A549 (cell line): Measurements from ENCODE around the gene CHEK1.

Experiments used
- ESRRA ChIP-seq: fragments of 150-350 bp; IDR thresholded peaks from 2 replicates; pipeline ENCODE4 v1.6.1; 2014; ENCODE audit warnings: mild to moderate bottlenecking, low read length, borderline replicate concordance
- FOXS1 ChIP-seq: fragments of 250-450 bp; sonication (Bioruptor Pico); IDR thresholded peaks from 2 replicates; pipeline ENCODE4 v1.5.0; 2020; ENCODE audit warnings: mild to moderate bottlenecking, moderate library complexity
- GATA3 ChIP-seq: IDR thresholded peaks from 2 replicates; pipeline ENCODE4 v1.6.1; 2012; ENCODE audit warnings: borderline replicate concordance
- HOXB13 ChIP-seq: fragments of 250-450 bp; sonication (Bioruptor Pico); IDR thresholded peaks from 2 replicates; pipeline ENCODE4 v1.5.0; 2020; ENCODE audit warnings: low read depth, mild to moderate bottlenecking, moderate library complexity
- KDM1A ChIP-seq: fragments of 200-600 bp; sonication (generic); IDR thresholded peaks from 2 replicates; pipeline ENCODE4 v1.6.1; 2016; ENCODE audit warnings: low read depth, mild to moderate bottlenecking
- POLR2A ChIP-seq: IDR thresholded peaks from 2 replicates; pipeline ENCODE4 v1.6.1; 2012; ENCODE audit warnings: mild to moderate bottlenecking, low read length
- RCOR1 ChIP-seq: fragments of 150-350 bp; IDR thresholded peaks from 2 replicates; pipeline ENCODE4 v1.6.1; 2014; ENCODE audit warnings: antibody characterized with exemption, low read length, low read depth
- RFX5 ChIP-seq: fragments of 450-650 bp; IDR thresholded peaks from 2 replicates; pipeline ENCODE4 v1.7.1; 2014; ENCODE audit warnings: antibody characterized with exemption, mild to moderate bottlenecking, moderate library complexity
- TF ChIP-seq, protein P1 (sequence below): fragments of >200 bp; sonication (Bioruptor Twin); formaldehyde crosslinking; IDR thresholded peaks from 3 replicates; pipeline ENCODE4 v1.5.1; 2016
- TF ChIP-seq, protein P2 (sequence below): fragments of >200 bp; sonication (Bioruptor Twin); formaldehyde crosslinking; IDR thresholded peaks from 3 replicates; pipeline ENCODE4 v1.6.1; 2016
- TF ChIP-seq, protein P3 (sequence below): IDR thresholded peaks from 2 replicates; pipeline ENCODE4 v1.6.1; 2012
- TF ChIP-seq, protein P4 (sequence below): fragments of 450-650 bp; IDR thresholded peaks from 2 replicates; pipeline ENCODE4 v1.6.1; 2014; ENCODE audit warnings: antibody characterized with exemption

DNA sequence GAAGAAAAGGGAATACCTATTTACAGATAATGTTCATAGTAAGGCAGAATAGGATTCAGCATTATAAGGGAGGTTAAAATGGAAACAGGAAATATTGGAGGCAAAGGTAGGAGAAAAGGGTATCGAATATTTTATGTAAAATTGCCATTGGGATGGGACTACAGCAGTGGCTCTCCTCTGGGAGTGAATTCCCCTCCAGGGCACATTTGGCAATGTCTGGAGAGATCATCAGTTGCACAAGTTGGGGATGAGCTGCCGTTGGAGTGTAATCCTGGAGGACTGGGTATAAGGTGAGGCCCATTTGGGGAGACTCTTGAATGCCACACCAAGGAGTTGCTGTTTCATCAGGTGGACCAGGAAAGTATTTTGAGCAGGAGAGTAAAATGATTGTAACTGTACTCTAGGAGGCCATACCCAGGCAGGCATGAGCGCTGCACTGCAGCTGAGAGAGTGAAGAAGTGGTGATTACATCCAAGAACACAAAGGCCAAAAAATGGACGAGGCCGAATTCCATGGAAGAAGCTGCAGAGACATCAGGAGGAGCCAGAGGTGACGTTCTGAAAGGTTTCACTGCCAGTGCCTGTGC lies 64.4 kb downstream of the CHEK1 start:
- TF ChIP-seq RCOR1 (no peak), HOXB13 (CRISPR knock-in tag) (no peak), FOXS1 (CRISPR knock-in tag) (no peak), RFX5 (no peak), POLR2A (no peak), KDM1A (no peak), ESRRA (no peak), GATA3 (no peak)
- TF ChIP-seq, protein P1, sequence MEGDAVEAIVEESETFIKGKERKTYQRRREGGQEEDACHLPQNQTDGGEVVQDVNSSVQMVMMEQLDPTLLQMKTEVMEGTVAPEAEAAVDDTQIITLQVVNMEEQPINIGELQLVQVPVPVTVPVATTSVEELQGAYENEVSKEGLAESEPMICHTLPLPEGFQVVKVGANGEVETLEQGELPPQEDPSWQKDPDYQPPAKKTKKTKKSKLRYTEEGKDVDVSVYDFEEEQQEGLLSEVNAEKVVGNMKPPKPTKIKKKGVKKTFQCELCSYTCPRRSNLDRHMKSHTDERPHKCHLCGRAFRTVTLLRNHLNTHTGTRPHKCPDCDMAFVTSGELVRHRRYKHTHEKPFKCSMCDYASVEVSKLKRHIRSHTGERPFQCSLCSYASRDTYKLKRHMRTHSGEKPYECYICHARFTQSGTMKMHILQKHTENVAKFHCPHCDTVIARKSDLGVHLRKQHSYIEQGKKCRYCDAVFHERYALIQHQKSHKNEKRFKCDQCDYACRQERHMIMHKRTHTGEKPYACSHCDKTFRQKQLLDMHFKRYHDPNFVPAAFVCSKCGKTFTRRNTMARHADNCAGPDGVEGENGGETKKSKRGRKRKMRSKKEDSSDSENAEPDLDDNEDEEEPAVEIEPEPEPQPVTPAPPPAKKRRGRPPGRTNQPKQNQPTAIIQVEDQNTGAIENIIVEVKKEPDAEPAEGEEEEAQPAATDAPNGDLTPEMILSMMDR, result no peak
- TF ChIP-seq, protein P2, sequence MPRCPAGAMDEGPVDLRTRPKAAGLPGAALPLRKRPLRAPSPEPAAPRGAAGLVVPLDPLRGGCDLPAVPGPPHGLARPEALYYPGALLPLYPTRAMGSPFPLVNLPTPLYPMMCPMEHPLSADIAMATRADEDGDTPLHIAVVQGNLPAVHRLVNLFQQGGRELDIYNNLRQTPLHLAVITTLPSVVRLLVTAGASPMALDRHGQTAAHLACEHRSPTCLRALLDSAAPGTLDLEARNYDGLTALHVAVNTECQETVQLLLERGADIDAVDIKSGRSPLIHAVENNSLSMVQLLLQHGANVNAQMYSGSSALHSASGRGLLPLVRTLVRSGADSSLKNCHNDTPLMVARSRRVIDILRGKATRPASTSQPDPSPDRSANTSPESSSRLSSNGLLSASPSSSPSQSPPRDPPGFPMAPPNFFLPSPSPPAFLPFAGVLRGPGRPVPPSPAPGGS, result no peak
- TF ChIP-seq, protein P3, sequence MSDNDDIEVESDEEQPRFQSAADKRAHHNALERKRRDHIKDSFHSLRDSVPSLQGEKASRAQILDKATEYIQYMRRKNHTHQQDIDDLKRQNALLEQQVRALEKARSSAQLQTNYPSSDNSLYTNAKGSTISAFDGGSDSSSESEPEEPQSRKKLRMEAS, result no peak
- TF ChIP-seq, protein P4, sequence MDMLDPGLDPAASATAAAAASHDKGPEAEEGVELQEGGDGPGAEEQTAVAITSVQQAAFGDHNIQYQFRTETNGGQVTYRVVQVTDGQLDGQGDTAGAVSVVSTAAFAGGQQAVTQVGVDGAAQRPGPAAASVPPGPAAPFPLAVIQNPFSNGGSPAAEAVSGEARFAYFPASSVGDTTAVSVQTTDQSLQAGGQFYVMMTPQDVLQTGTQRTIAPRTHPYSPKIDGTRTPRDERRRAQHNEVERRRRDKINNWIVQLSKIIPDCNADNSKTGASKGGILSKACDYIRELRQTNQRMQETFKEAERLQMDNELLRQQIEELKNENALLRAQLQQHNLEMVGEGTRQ, result no peak
